NCI-H446 treated with DMSO at 0.1 percent for 48 hours (cell line): ENCODE results near the gene ADAMTS7.
"Not testable (repeated sequence)": the region's sequence is repeated elsewhere in the genome, so short reads cannot be mapped to it uniquely, and the experiment has no call there.

Source experiments
- DNase-seq: peaks from one replicate; lab custom pipeline; 2025; lab: John Stamatoyannopoulos, UW

The ADAMTS7 gene

DNA sequence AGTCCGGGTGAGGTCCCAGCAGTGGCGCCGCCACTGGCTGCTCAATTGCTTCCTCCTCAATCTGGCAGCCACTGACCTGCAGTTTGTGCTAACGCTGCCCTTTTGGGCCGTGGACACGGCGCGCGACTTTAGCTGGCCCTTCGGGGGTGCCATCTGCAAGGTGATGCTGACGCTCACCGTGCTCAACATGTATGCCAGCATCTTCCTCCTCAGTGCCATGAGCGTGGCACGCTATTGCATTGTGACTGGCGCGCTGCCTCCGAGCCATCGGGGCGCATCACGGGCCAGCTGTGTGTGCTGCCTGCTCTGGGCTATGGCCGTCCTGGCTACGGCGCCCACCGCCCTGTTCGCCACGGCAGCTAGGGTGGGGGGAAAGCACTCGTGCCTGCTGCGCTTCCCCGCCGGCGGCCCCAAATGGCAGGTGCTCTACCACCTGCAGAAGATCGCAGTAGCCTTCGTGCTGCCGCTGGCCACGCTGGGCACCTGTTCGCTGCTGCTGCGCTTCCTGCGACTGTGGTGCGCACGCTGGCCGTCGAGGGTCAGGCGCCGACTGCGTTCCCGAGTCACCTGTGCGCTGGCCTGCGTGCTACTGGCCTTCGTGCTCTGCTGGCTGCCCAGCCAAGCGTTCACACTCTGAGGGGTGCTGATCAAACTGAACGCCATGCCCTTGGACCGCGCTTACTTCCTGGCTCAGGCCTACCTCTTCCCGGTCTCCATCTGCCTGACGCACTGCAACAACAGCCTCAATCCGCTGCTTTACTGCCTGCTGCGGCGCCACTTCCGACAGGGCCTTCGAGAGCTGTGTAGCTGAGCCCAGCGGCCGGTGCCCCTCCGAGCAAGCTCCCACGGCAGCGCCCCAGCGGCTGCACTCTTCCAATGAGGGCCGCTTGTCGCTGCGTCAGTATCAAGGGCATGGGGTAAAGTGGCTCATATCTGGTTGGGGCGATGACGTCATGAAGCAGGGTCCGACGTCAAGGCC is 20.3 kb upstream of the ADAMTS7 start:
- no peak for DNase-seq

DNA sequence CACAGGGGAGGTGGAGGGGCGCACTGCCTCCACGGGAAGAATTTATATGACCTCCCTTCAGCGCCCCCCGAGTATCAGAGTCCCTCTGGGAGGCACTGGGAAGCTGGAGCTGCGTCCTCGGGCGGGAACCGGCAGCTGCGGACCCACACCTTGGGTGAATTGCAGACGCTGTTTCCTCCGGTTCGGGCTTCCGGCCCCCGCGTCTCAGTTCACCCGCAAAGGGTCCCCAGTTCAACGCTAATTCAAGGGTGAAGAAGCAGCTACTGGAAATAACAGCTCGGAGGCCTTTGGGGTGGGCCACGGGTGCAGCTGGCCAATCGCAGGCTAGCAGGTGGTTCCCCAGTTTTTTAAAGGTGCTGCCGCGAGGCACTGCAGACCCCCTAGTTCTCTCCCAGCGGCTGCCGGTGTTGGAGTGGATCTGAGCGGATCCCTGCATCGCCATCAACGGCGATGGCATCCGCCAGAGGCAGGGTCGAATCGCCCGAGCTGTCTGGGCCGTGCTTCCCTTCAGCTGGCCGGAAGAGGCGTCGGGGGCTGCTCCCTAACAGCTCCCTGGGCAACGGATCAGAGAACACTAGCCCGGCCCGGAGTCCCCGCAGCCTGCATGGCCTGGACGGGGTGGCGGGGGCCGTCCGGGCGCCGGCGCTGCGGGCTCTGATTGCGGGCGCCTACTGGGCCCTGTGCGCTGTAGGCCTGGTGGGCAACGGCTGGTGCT is 19.4 kb upstream of the ADAMTS7 start:
- no peak for DNase-seq

DNA sequence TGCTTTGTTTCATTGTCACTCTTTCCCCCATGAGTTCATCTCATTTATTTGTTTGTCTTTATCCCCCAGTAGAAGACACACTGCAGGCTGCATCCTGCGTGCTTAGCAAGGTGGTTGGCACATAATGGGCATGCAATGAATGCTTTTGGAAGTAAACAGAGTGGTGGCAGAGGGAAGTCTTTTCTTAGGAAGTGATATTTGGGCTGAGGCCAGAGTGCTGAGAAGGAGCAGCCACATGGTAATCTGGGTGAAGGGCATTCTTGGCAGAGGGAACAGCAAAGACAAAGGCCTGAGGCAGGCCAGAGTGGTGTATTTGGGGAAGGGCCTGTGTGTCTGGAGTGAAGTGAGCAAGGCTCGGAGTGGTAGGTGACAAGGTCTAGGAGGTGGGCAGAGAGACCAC is 17.7 kb upstream of the ADAMTS7 start:
- DNase-seq: no peak

DNA sequence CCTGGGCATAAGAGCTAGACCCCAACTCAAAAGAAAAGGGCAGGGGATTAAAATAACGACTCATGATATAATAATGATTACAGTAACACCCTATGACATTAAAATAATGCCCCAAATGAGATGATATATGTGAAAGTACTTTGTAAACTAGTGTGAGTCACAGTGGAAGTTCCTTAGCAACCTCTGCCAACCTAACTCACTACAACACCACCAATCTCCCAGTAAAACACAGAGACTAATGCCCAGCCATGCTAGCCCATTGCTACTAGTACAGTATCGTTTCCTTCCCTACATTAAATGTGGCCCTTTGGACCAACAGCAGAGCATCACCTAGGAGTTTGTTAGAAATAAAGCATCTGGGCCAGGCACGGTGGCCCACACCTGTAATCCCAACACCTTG is 11.2 kb upstream of the ADAMTS7 start:
- no peak for DNase-seq

DNA sequence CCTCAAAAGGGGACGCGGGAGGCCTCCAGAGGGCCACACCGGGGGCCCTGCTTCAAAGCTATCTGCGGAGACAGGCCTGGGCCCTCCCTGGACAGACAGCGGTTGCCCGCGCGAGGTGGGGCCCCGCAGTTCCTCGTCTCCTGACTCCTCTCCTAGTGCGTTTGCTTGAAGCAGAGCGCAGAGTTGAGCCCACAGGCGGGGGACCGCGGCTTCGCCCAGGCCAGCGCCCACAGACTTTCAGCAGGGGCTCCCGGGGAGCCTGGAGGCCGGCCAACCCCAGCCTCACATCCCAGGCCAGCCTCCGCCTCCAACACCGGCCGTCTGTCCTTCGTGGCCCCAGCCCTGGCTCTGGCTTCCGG is 540 bp upstream of the ADAMTS7 start:
- DNase-seq: no peak

DNA sequence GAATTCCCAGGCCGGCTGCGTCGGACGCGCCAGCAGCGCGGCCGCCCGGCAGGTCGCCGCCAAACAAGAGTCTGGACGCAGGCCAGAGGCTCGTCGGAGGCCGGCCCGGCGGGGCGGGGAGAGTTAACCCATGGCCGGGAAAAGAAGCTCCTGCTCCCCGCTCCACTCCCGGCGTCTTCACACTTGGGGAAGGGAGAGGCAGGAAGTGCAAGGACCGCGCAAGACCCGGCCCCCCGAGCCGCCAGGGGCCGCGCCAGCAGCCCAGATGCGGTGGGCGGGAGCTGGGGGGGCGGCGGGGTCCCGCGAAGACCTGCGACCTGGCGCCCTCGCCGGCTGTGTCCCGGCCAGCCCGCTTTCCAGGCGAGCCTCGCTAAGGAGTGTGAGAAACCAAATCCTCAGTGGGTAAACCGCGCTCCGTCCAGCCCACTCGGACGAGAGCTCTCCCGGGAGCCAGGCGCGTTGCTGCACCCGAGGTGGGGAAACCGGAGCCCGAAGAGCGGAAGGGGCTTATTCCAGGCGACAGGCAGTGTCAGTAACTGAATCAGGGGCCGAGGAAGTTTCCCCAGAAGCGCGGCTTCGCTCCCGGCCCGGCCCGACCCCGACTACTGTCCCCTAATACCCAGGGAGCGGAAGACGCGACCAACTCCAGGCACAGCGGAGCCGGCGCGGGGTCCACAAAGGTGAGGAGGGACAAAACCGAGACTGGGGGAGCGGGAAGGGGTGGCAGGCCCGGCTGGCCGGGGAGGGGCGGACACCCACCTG is 721 bp downstream of the ADAMTS7 start:
- no peak for DNase-seq

DNA sequence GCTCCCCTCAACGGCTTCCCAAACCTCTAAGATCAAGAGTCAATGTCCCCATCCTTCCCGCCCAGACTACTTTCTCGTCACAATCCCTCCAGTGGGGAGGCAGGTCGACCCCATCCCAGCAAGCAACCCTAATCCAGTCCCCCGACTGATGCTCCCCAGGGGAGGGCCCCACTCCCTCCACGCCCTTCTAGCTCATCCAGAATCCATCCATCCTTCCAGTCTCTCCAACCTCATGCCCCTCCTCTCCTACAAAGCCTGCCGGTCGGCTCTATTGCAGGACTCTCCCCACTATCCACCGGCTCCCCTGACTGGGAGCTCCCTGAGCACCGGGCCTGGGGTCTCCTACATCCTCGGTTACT is 1.3 kb downstream of the ADAMTS7 start:
- DNase-seq: no peak

DNA sequence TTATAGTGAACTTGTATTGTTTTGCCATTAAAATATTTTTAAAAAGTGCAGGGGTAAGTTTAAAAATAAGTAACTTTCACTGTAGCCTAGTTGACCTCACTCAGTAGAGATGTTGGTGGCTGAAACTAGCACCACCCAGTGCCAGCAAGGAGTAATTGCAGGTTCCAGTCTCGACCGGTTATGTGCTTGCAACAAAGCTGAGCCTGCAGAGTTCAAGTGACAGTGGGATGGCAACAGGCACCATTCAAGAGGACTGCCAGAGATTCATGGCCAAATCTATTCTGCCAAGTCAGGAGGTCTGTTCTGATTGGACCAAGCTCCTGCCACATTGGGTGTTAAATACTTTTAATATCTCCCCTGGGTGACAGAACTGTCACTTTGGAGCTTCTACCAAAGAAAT is 2.7 kb downstream of the ADAMTS7 start:
- peak; percentile 12 for DNase-seq

DNA sequence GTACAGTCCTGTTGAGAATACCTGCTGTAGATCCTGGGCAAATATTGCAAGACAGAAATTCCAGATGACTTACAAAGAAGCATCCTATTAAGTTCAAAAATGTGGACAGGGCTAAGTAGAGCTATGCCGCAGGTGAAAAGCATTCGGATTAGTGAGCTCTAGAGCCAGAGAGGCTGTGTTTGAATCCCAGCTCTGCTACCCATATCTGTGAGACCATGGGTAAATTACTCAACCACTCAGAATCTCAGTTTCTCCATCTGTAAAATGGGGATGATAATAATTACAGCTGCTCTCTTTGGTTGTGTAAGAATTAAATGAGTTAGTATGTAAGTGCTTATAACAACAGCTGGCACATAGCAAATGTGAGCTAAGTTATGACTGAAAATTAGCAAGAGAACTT is 3.9 kb downstream of the ADAMTS7 start:
- DNase-seq: no peak

DNA sequence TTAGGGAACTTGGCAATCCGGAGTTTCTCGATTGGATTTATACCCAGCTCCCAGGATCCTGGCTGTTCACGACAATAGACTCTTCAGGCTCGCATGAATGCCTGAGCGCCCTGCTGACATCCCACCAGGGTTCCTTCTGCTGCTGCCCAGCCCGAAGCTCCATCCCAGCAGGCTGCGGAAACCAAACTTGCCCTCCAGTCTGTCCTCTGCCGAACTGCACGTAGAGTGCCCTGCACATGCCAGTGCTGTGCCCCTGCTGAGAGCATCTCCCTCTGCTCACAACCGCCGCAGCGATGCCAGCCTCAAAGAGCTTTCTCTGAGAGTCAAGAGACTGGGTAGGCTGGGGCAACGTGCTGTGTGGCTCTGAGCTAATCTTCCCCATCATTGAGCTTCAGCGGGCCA is 6.9 kb downstream of the ADAMTS7 start:
- DNase-seq: peak; percentile 9

DNA sequence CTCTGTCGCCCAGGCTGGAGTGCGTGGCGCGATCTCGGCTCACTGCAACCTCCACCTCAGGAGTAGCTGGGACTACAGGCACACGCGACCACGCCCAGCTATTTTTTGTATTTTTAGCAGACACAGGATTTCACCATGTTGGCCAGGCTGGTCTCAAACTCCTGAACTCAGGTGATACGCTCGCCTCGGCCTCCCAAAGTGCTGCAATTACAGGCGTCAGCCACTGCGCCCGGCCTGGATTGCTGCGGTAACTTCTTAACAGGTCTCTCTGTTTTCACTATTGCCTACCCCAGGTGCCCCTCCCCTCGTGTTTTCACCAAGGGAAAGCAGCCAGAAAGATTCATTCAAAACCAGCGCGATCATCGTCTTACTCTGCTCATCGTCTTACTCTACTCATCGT is 10.5 kb downstream of the ADAMTS7 start:
- DNase-seq: no peak

DNA sequence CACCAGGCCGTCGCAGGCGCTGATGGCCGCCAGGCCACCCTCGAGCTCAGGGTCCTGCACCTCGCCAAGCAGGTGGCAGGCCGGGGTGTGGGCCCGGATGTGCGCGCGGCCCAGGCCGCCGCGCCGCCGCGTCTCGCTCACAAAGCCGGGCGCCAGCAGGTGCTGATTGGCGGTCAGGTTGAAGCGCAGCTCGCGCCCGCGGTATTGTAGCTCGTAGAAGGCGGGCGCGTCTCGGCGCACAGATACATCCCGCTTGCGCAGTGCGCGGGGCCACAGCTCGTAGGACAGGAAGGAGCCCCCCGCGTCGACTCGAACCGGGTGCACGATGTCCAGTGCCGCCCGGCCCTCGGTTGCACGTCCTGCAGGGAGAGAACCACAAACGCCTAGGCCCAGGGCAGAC is 11.1 kb downstream of the ADAMTS7 start:
- no peak for DNase-seq

DNA sequence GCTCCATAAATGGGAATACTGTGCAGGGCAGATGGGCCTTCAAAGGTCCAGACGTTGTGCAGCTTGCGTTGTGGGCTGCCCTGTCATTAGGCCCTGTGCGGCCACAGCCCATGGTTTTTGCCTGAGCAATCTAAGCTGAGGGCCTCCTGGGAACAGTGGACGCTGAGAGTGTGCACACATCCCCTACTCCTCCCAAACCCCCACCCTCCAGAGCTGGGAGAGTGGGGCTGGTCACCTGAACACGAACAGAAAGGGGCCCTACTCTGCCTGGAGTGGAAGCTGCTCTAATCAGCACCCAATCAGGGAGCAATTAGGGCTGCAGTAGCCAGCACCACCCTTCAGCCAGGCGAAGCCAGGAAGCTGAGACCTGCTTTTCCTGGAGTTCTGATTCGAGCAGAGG is 12.2 kb downstream of the ADAMTS7 start:
- DNase-seq: not testable (repeated sequence)

DNA sequence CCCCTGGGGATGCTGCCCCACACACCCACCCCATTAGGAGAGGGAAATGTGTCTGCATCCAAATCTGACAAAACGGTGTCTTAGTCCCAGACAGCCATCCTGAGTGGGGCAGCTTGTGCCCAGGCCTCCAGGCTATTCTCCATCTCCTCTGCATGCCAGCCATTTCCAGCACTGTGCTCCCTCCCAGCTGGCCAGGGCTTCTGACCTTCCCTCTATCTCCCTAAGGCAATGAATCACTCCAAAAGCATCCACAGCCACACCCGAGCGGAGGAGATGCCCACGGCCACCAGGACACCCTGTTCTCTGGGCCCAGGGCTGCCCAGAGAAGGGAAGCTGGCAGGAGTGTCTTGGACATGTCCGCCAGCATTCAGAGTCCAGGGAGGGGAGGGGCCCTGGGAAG is 12.9 kb downstream of the ADAMTS7 start:
- DNase-seq: not testable (repeated sequence)

DNA sequence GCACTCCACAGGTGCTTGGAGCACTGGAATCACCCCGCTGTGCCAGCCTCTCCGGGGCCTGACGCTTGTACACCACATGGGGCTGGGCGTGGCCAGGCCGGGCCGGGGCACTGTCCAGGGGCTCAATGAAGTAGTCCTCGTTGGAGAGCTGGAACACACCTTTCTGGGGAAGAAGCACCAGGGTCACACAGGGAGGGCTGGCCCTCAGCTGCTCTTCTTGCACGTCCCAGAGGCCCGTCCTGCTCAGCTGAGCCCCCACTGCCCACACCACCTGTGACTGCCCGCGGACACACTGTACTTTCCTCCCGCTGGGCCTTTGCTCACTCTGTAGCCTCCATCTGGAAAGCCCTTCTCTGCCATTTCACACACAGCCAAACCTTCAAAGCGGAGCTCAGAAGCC is 13.3 kb downstream of the ADAMTS7 start:
- DNase-seq: no peak

DNA sequence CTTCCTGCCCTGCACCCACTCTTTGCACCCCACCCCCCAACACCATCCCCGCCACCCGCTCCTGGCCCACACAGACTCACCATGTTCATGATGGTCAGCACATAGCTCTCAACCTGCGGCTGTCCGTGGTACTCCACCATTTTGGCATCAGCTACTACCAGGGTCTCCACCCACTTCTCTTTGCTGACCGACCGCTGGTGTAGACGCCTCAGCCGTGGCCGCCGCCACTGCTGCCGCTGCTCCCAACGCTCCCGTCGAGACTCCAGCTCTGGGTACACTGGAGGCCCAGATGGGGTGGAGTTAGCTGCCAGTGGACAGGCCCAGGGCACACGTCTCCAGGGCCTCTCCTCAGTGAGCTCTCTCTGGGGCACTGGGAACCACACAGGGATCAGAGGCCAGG is 14.8 kb downstream of the ADAMTS7 start:
- no peak for DNase-seq

DNA sequence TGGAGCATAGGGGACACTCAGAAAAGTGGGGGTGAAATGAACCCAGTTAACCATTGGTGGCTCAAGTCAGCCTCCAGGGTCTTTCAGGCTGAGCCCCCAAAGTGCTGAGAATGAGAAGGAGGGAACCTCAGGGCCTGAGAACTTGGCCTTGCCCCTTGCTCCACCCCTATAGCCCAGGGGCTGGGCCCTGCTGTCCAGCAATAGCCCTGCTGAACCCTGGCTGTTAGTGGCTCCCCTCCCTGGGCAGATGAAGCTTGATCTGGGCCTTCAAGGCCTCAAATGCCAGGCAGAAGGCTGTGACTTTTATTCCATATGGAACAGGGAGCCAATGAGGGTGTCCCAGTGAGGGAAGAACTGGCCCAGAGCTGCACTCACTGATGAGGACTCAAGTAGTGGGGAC is 16.2 kb downstream of the ADAMTS7 start:
- no peak for DNase-seq

DNA sequence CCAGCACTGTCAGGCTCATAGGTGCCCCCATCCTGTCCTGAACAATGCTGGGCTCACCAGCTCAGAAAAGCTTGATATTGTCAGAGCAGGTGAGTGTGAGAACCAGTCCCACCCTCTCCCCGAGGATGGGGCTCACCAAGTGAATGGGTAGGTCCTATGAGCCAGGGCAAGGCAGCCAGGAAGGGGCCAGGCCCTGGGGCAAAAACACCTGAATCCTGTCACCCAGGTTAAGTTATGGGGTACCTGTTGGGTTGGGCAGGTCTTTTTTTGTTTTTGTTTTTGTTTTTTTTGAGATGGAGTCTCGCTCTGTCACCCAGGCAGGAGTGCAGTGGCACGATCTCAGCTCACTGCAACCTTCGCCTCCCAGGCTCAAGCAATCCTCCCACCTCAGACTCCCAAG is 16.8 kb downstream of the ADAMTS7 start:
- DNase-seq: not testable (repeated sequence)

DNA sequence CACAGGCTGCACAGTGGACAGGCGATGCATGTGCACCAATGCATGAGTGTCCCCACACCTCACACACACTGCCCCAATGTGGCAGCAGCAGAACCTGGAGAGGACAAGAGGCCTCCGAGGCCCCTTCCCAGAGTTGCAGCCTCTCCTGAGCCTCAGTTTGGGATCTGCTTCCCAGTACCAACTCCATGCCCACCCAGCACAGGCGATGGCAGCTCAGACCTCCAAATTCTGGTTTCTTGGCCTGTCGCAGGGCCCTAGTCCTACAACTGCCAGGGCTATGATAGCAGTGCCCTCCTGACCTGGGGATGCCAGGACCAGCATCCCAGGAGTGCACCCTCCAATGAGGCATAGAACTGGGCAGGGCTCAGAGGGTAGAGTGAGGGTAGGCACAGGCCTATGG is 19.9 kb downstream of the ADAMTS7 start:
- DNase-seq: no peak

DNA sequence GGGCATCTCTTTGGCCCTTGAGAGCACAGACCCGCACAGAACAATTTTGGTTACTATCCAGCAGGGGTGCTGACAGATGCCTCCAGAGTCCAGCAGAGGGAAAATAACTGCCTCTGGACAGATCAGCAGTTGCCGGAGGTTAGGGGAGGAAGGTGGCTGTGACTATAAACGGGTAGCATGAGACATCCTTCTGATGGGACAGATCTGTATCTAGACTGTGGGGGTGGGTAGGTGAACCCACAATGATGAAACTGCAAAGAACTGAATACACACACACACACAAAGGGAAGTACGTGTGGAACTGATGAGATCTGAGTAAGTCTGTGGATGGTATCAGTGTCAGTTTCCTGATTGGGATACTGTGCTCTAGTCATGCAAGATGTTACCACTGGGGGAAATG is 21.2 kb downstream of the ADAMTS7 start:
- no peak for DNase-seq

DNA sequence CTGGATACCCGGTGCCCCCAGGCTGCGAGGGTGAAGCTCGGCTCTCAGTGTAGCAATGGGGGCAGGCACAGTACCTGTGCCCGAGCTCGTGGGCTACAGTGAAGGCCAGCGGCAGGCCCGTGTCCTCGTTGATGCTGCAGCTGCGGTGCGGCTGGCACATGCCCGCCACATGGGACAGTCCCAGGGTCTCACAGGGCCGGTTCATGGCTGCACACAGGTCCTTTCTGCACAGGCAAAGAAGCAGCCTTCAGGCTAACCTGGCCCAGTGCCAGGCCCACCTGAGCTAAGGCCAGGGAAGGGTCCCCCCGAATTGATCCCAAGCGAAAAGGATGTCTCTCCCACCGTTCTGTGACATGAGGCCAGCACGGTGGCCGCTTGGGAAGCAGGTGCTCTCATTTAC is 21.6 kb downstream of the ADAMTS7 start:
- DNase-seq: no peak

DNA sequence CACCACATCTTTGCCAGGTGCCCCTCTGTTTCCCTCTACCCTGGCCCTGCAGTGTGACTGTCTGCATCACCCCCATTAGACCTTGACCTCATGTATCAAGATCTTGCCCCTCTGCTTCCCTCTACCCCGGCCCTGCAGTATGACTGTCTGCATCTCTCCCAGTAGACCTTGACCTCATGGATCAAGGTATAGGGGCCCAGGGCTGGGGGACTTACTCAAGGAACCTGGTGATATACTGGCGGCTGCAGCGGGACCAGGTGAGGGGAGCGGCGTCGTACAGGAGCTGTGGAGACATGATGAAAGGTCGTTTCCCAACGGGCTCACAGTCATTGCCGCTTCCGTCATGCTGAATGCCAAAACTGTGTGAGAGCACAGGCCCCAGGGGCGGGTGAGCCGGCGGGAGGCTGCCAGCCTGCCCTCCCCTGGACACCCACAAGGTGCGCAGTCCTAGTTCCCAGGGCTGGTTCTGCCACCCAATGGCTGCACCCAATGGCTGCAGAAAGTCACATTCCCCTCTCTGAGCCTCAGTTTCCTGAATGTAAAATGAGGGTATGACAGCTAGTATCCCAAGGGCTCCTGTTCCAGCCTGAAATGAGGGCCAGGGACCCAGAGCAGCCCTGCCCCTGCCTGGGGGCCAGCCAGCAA is 23.1 kb downstream of the ADAMTS7 start:
- no peak for DNase-seq
